Panc1 (cell line): ENCODE measurements around the gene GALNT9.

Experiments
- CTCF ChIP-seq: fragments of 450-650 bp; IDR thresholded peaks from 2 replicates; pipeline ENCODE4 v1.5.1; 2017; ENCODE audit warnings: mild to moderate bottlenecking
- POLR2AphosphoS5 ChIP-seq: IDR thresholded peaks from 2 replicates; pipeline ENCODE4 v1.6.1; 2012; ENCODE audit warnings: mild to moderate bottlenecking, low read depth, low read length, moderate library complexity

DNA sequence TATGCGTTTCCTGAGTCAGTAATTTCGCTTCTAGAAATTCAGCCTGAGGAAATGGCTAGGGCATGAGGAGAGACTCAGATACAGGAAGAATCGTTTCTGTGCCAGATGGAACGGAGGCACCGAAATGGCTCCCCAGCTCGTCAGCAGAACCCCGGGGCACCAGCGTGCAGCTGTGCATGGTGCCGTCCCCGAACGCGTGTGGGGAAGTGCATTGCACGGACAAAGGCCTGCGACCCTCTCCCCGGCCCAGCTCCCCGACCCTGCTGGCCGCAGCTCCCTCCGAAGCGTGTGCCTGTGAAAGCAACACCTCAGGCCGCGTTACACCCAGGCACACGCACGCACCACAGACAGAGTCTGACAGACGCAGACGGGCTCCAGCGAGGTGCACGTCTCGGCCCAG lies 102.3 kb downstream of the GALNT9 start:
- TF ChIP-seq CTCF (no peak), POLR2AphosphoS5 (no peak)
